CD4-positive, alpha-beta T cell treated with Interleukin-15 for 4 hours (primary cell): ENCODE measurements around the gene TTYH3.
"Not testable (repeated sequence)": the region's sequence is repeated elsewhere in the genome, so short reads cannot be mapped to it uniquely, and the experiment has no call there.

Experiments
- DNase-seq: peaks from one replicate; pipeline ENCODE4 v3.0.0-alpha.2; 2020; ENCODE audit warnings: low spot score

Gene TTYH3

GRCh38 chr7:2631946-2632732, at the start of gene TTYH3:
Gene TTYH3 (plus strand): TSS chr7:2631986. CDS start chr7:2632156, 170 bp downstream.
- no peak for DNase-seq

GRCh38 chr7:2582006-2582735, 49.6 kb upstream of the TTYH3 start:
- no peak for DNase-seq

- no peak for DNase-seq
Measured at GRCh38 chr7:2583798-2584580, 47.8 kb upstream of the TTYH3 start.

- no peak for DNase-seq
Measured at GRCh38 chr7:2585446-2585845, 46.3 kb upstream of the TTYH3 start.

- no peak for DNase-seq
Measured at GRCh38 chr7:2586326-2587020, 45.3 kb upstream of the TTYH3 start.

- DNase-seq, result no peak
Measured at GRCh38 chr7:2587134-2587533, 44.7 kb upstream of the TTYH3 start.

GRCh38 chr7:2587778-2588177, 44.0 kb upstream of the TTYH3 start:
- DNase-seq, result no peak

GRCh38 chr7:2589341-2589740, 42.4 kb upstream of the TTYH3 start:
- DNase-seq, result no peak

GRCh38 chr7:2589941-2590340, 41.8 kb upstream of the TTYH3 start:
- not testable (repeated sequence) for DNase-seq

GRCh38 chr7:2592375-2592865, 39.4 kb upstream of the TTYH3 start:
- DNase-seq, result no peak

- no peak for DNase-seq
Measured at GRCh38 chr7:2593036-2593727, 38.6 kb upstream of the TTYH3 start.

- DNase-seq, result no peak
Measured at GRCh38 chr7:2594599-2594998, 37.2 kb upstream of the TTYH3 start.

GRCh38 chr7:2595258-2595860, 36.4 kb upstream of the TTYH3 start:
- no peak for DNase-seq

- DNase-seq, result no peak
Measured at GRCh38 chr7:2596464-2597272, 35.1 kb upstream of the TTYH3 start.

GRCh38 chr7:2597273-2597640, 34.5 kb upstream of the TTYH3 start:
- no peak for DNase-seq

- DNase-seq, result no peak
Measured at GRCh38 chr7:2598154-2598823, 33.5 kb upstream of the TTYH3 start.

GRCh38 chr7:2601065-2601464, 30.7 kb upstream of the TTYH3 start:
- no peak for DNase-seq

- no peak for DNase-seq
Measured at GRCh38 chr7:2601907-2602306, 29.9 kb upstream of the TTYH3 start.

- no peak for DNase-seq
Measured at GRCh38 chr7:2602406-2603043, 29.3 kb upstream of the TTYH3 start.
